Stimulated activated CD4-positive, alpha-beta T cell treated with anti-CD3 and anti-CD28 coated beads, TNF-alpha, amount 100 ng/mL, for 4 hours (primary cell): ENCODE results near the gene KDELR3.

Experiments
- DNase-seq, 3 experiments: peaks; one replicate each; pipeline ENCODE4 v3.0.0-alpha.2; 2020; ENCODE audit warnings: low read depth in 3 of 3

KDELR3 gene

DNA sequence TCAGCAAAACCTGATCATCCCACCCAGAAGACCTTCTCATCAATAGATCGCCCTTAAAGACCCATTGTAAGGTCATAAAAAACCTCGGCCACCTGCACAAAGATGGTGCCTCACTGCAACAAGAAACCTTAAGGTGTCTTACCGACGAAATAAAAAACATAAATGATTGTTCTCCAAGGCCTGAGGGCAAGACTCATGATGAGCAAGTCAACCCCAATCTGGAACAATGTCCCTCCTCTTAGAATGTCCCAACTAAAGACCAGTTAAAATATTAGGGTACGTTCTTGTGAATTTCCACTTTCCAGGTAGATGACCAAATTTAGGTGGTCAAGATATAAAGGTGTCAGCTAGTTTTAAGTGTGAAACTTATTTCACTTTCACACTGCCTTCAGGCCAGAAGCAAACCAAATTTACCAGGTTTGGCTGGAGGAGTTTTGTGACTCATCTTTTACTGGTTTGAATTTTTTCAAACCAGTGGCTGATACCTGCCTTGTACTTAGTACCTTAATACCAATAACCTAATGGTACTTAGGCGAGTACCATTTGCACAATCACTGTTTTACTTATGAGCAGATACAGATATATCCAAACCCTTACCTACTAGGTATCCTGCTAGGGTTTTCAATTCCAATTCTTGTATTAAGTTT is 14.9 kb downstream of the KDELR3 start:
- no peak for DNase-seq

DNA sequence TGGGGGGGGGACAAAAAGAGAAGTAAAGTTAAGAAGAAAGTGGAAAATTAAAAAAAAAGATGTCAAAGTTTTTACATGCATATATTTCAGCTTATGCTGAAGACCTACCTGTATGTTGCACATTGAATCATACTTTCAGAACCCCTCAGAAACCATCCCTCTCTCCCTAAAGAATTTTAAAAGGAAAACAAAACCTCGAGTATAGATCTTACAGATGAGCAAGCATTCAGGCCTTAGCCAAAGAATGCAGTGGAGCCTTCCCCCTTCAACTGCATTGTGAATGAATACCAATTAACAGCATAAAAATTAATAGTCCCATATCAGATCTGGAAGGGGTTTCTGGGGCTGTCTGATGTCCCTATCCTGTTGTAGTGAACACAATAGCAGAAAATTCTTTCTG is 16.3 kb downstream of the KDELR3 start:
- DNase-seq, result no peak

DNA sequence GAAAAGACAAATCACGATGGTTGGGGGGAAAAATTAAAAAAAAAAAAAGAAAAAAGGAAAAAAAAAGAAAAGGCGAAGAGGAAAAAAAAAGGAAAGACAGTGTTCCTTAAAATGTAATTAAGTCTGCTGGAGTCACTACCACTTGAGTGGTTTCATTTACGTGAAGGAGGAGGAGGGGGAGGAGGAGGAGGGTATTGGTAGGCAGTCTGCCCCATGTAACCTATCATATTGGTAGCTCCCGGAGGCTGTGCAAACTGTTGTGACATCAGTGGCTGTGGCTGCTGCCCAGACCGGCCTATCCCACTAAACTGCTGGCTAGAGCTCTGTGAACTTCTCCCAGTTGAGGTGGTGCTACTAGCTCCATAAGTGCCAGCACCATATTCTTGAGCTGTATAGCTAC is 17.9 kb downstream of the KDELR3 start:
- DNase-seq, result no peak

DNA sequence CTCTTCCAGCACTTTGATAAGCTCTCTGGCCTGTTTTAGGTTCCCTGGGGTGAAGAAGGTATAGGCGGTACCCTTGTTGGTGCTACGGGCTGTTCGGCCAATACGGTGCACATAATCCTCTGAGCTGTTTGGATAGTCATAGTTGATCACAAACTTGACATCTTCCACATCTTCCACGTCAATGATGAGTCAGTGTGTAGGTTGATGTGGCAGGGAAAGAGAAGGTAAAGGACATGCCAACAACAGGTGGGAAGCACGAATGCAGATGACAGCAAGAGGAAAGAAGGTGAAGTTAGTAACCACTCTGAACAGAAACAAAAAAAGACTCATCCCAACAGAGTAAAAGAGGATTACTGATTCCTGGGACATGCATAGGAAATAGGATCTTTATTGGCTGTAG is 20.1 kb downstream of the KDELR3 start:
- DNase-seq, result no peak

DNA sequence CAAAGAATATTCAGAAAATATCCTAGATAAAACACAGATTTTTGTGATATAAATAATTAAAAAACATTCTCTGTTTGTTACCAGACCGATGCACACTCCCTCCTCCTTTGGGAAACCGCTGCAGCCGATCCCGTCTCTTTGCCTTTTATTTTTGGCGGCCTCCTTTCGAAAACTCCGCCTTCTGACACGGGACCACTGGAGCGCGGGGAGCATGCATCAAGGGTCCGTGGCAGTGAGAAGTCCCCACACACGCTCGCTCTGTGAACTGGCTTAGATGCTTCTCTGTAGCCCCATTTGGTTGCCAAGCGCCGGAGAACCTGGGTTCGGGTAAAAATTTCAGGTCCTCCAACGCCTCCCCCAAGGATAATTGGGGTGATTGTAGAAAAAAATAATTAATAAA is 21.2 kb downstream of the KDELR3 start:
- DNase-seq, result no peak

DNA sequence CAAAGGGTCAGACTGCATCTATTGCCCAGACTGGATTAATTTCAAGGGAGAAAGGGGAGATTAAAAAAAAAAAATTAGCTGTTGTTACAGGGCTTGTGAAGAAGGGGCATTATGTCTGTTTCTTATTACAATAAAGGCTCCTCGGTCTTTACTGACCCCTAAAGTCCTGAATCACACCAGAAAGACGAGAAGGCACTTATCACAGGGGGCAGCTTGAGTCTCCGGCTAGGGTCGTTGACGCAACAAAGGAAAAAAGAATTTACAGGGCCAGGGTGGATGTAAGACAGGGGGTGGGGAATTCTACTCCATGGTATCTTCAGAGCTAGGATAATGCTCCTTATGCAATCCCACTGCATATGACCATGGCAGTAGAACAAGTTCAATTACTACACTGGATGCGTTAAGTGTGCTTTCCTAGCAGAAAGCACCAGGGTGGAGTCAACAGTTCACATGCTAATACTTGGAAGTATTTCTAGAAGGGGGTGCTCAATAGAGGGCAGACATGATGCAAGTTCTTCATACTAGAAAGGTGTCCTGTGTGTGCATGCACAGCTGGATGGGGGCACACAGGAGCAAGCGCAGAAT is 21.8 kb downstream of the KDELR3 start:
- DNase-seq, result no peak

DNA sequence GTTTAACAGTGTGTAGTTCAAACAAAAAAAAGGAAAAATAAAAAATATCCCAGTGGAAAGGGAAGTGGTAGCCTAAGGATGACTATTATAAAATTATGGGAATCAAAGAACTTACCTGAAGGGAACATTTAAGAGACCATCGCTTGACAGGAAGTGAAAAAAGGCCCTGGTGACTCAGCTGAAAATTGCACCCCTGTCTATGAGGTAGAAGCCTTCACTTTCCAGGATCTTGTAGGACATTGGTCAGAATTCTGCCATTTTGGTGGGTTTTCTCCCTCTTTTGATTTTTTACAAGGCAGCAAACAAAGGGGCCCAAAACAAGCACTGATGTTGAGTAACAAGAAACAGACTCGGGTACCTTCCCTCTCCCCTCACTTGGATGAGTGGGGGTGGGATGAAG is 22.6 kb downstream of the KDELR3 start:
- DNase-seq, result no peak

DNA sequence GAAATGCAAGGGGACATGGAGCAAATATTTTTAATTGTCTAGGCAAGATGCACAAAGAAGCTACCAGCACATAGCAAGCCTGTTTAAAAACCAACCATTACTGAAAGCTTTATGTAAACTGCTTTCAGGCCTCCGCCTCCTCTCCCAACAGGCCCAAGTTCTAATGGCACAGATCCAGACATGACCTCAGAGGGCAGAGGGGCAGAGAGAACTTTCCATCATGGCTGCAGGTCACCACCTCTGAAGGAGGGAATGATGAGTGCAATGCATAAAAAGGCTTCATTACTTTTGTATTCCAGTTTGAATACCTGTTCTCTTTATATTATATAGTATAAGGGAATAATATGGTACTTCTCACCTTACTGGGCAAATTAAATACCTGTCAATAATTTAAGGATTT is 23.0 kb downstream of the KDELR3 start:
- no peak for DNase-seq

DNA sequence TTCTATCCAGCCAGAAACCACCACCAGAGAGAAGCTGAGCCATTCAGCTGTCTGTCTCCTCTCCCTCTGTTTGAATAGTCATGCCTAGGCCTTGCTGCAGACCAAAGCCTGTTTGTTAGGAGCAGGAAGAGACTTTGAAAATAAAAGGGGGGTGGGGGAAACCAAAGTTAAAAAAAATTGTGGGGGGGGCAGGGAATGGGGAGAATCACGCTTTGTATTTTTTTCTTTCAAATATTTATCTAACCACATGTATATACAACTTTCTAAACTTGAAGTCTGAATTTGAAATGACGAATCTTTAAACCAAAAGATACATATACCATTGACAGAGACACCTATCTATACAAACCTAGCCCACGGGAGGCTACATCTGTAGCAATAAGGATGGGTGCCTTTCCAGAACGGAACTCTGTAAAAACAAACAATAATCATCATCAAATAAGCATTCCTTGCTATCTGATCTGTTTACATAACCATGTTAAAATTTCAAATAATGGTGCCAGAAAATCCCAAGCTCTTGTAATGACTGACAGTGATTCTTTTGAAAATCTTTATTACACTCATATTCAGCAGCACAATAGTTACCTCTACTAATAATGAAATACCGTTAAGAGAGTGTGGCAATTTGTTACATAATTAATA is 23.9 kb downstream of the KDELR3 start:
- no peak for DNase-seq

DNA sequence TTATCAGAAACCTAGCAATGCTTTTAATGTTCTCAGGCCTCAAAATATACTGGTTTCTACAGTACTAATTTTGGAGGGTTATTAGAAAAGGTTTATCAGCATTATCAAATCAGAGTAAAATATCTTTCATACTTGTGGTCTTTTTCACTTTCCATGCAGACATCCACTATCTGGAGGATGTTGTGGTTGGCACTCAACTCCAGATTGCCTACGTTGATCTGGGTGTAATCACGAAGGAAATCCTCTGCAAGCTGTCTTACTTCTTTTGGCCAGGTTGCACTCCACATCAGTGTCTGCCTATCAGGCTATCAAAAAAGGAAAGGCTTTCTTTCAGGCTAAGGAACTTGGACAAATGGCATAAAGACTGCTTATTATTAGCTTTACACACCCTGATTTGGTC is 26.6 kb downstream of the KDELR3 start:
- DNase-seq, result no peak

DNA sequence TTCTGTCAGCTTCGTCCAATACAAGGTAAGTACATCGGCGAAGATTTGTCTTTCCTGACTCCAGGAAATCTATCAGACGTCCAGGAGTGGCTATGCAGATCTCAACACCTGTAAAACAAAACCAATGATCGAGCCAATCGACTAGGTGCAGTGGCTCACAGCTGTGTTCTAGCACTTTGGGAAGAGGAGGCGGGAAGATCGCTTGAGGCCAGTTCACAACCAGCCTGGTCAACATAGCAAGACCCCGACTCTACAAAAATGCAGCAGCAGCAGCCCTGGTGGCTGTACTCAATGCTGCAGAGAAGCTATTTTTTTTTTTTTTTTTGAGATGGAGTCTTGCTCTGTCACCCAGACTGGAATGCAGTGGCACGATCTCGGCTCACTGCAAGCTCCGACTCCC is 27.0 kb downstream of the KDELR3 start:
- no peak for DNase-seq

DNA sequence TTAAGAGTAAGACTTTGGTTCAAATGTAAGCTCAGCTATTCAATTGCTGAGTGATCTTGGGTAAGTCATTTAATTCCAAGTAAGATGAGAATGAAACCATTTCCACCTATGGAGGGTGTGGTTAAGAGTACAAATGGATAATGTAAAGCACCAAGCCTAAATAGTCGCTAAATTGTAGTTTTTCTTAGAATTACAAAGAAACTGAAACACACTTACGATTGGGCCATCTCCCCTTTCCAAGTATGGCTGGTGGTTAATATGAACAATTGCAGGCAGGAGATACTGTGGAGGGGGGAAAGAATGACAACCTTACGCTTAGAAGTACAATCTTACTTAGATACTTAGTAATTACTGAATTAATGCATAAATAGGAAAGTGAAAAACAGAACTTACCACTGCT is 30.0 kb downstream of the KDELR3 start:
- DNase-seq, result no peak

DNA sequence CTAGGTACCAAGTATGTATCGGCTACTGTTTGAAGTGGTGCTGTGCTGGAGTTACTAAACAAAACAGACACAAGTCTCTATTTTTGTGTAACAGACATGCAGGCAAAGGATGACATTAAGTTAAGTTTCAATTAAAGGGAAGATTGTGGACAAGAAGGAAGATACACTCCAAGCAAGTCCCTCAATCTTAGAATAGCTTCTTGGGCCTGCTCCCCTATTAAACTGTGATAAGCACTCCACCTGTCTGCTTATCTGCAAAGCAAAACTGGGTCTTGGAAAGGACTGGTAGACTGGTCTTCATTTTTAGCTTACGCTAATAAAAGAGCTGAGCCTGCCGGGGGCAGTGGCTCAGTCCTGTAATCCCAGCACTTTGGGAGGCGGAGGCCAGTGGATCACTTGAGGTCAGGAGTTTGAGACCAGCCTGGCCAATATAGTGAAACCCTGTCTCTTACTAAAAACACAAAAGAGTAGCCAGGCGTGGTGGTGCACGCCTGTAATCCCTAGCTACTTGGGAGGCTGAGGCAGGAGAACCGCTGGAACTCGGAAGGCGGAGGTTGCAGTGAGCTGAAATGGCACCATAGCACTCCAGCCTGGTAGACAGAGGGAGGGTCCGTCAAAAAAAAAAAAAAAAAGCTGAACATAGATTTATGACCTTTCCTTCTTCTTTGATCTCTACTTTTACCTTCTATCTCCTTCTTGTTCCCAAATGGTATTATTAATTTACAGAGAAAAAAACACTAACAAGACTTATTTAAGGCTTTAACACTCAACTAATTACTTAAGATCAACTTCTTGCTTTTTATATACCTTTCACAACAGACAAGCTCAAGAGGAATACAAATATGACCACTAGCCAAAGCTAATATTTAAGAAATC is 34.1 kb downstream of the KDELR3 start:
- DNase-seq, result no peak

DNA sequence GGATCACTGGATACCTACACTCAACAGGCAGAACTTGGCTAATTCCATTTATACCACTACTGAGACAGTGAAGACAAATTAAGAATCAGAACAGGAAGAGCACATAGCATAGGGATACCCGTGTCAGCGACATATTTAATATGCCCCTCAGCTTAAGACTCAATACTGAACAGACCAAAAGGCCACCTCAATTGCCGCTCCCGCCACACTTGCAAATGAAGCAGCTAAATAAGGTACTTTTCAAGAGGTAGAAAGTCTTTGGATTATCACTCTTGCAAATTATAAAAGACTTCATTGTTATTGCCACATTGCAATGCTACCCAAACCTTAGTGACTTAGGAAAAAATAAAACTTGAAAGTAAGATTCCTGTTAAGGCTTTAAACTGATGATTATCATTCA is 35.1 kb downstream of the KDELR3 start:
- no peak for DNase-seq

DNA sequence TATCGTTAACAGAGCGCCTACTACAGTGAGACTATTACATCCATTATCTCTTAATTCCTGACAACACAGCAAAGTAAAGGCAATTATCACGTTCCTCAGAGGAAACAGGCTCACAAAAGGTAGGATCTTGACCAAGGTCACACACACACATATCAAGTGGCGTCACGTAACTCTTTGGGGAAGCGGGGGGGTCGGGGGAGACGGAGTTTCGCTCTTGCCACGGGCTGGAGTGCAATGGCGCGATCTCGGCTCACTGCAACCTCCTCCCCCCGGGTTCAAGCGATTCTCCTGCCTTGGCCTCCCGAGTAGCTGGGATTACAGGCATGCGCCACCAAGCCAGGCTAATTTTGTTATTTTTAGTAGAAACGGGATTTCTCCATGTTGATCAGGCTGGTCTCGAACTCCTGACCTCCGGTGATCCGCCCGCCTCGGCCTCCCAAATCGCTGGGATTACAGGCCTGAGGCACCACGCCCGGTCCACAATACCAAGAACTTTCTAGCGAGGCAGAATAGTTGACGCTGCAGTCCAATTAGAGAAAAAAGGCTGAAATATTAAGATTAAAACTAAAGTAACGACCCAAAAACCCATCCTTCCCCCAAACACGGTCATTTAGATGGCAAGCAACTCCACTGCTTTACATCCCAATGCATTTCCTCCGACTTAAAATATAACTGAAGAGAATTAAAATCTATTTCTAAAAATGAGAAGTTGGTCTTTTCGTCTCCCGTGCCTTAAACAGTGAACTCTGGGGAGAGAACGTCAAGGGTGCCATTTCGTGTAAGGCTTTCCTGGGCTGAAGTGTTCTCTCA is 37.0 kb downstream of the KDELR3 start:
- DNase-seq, result peak; percentile 26 to 36 (median 29)

DNA sequence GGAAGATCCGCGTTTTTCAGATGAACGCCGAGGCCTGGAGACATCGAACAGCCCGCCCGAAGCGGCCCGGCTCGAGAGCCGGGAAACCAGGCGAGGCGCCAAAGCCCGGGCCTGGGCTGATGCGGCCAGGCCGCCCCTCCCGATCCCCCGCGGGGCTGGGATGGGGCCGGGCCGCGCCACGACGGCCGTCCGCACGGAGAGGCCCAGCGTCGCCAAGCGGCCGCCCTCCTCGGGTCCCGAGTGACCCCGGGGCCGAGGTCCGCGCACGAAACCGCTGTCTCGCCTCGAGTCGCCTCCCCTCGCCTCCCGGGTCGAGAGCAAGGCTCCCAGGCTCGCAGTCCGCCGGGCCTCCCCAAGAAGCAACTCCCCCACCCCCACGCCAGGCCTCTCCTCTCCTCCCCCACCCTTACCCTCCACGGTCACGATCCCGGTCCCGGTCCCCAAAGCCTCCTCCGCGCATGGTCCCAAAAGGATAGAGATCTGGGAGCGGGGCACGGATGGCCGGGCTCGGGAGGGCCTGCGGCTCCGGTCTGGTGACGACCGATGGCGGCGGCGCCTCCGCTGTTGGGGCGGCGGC is 37.7 kb downstream of the KDELR3 start:
- peak; percentile 31 to 59 (median 49) for DNase-seq

DNA sequence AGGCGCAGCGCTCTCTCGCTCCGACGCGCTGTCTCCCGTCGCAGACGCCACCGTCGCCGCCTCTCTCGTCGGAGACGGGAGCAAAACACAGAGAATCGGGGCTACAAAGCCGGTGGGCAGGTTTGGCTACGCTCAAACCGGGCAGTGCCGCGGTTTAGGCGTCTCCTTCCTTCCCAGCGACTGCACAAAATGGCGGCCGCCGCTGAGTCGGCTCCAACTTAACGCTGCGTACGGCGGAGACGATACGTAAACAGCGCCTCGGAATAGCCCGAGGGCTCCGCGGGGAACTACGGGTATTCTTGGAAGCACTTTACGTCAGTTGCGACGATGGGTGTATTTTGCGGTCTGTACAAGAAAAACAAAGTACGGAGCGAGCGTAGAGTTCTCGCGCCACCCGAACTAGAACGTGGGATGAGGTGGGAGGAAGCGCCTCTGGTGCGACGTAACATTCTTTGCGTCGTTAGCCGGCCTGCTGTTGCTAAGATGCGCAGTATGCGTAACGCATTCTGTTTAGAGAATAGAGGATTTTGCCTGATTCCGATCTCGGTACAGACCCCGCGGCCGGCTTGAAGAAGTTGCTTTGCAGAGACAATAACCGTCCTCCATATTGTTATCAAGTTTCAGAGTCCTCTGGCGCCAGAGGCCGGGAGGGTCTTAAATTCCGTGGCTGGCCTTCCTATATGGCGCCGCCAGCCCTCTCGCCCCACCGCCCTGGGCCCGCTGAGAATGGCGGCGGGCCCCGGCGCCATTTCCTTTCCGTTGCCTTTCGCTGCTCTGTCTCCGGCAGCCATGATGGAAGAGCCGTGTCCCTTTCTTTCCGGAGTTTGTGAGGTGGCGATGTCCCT is 38.4 kb downstream of the KDELR3 start, which contains the start of gene DDX17:
DDX17 (minus strand) TSS at position 194 of the 845 bp plus-strand sequence.
- peak; percentile 89 to 91 (median 90) for DNase-seq

DNA sequence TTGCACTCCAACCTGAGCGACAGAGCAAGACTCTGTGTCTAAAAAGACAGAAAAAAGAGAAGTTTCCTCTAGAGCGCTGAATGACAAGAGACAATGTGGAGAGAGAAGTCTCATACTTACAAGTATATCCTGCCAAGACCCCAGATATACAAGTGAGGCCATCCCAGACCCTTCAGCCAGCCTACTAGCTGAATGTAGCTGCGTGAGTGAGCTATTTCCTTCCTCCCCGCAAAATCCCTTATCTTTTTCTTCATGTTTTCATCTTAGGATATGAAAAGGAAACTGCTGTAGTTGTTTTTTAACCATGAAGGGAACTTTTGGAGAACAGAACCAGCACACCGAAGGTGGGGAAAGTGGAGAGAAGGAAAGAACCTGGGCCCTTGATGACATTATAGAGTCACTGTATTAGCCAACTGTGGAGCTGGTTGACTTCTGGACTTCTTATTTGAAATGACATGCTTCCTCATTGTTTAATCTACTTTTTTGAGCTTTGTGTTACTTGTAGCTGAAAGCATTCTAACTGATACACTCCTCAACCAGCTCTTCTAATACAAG is 42.6 kb downstream of the KDELR3 start:
- no peak for DNase-seq

DNA sequence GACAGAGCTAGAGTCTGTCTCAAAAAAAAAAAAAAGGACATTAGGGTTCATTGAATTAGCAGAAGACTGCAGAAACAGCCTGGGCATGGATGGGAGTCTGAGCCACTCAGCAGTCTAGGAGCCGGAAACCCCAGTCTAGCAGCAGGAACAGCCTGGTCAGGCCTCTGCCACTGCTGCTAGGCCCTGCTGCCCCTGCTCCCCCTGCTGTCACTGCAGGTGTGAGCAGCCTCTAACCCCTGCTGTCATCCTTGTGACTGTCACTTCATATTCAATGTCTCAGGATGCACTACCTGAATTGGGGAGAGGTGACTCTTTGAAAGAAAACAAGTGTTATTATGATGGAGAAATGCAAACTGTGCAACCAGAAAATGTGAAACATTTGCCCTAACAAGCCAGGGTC is 45.2 kb downstream of the KDELR3 start:
- DNase-seq, result peak in 2 of 3 experiments; percentile 8 to 13

DNA sequence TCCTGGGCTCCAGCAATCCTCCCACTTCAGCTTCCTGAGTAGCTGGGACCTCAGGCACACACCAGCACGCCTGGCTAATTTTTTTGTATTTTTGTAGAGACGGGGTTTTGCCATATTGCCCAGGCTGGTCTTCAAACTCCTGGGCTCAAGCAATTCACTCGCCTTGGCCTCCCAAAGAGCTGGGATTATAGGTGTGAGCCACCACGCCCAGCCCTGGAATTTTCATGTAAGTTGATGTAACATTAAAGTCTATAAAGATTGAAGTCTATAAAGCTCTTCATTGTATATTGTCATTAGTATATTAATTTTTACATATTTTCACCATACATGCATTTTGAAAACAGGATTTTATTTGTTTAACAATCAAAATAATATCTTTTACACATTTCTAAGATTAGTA is 50.7 kb downstream of the KDELR3 start:
- DNase-seq, result no peak
